OCI-LY3 (cell line): ENCODE measurements around the gene SYCE1.
"Not testable (repeated sequence)": the region's sequence is repeated elsewhere in the genome, so short reads cannot be mapped to it uniquely, and the experiment has no call there.

Experiments used
- H2AFZ ChIP-seq: fragments of 200-600, 300-600 bp; shearing (Covaris generic); 2 replicates; pipeline ENCODE4 v1.6.0; 2014; ENCODE audit warnings: antibody characterized with exemption, low read depth, low read length
- H3K27ac ChIP-seq: fragments of 200-600, 300-600 bp; sonication (generic); 2 replicates; pipeline ENCODE4 v1.5.1; 2014; ENCODE audit warnings: mild to moderate bottlenecking, low read length, moderate library complexity, mixed read lengths
- H3K27me3 ChIP-seq: fragments of 200-600, 300-600 bp; sonication (generic); 2 replicates; pipeline ENCODE4 v1.6.1; 2014; ENCODE audit warnings: low read depth, low read length, mixed read lengths
- H3K36me3 ChIP-seq: fragments of 200-600, 300-600 bp; sonication (generic); replicated peaks from 2 replicates; pipeline ENCODE3; 2014; ENCODE audit warnings: low read depth, low read length, mixed read lengths
- H3K4me1 ChIP-seq: fragments of 300-600, 200-600 bp; sonication (generic); 2 replicates; pipeline ENCODE4 v1.6.1; 2014; ENCODE audit warnings: low read length, mixed read lengths
- H3K4me2 ChIP-seq: fragments of 200-600, 300-600 bp; sonication (generic); 2 replicates; pipeline ENCODE4 v1.6.1; 2014; ENCODE audit warnings: low read length, mixed read lengths
- H3K4me3 ChIP-seq: fragments of 300-600, 200-600 bp; sonication (generic); 2 replicates; pipeline ENCODE4 v1.5.1; 2014; ENCODE audit warnings: antibody characterized with exemption, mild to moderate bottlenecking, low read length, moderate library complexity
- H3K79me2 ChIP-seq: fragments of 300-600, 200-600 bp; shearing (Covaris generic); 2 replicates; pipeline ENCODE4 v1.6.1; 2014; ENCODE audit warnings: mild to moderate bottlenecking, low read length, mixed read lengths
- H3K9ac ChIP-seq: fragments of 300-600, 200-600 bp; shearing (Covaris generic); 2 replicates; pipeline ENCODE4 v1.6.0; 2014; ENCODE audit warnings: mild to moderate bottlenecking, low read length, moderate library complexity
- H3K9me3 ChIP-seq: fragments of 200-600, 300-600 bp; shearing (Covaris generic); 2 replicates; pipeline ENCODE4 v1.6.1; 2014; ENCODE audit warnings: low read length, mixed read lengths; ENCODE audit not compliant: insufficient read depth
- H4K20me1 ChIP-seq: fragments of 200-600, 300-600 bp; sonication (generic); 2 replicates; pipeline ENCODE4 v1.6.1; 2016; ENCODE audit warnings: low read length, mixed read lengths; ENCODE audit not compliant: insufficient read depth
- CTCF ChIP-seq: fragments of 200-600, 300-600 bp; sonication (generic); IDR thresholded peaks from 2 replicates; pipeline ENCODE4 v1.5.1; 2014; ENCODE audit warnings: antibody characterized with exemption, low read length, low read depth
- EZH2phosphoT487 ChIP-seq: fragments of 200-600 bp; shearing (Covaris generic); IDR thresholded peaks from 2 replicates; pipeline ENCODE4 v1.6.1; 2018; ENCODE audit warnings: antibody characterized with exemption, mixed run types, low read depth

The SYCE1 gene

GRCh38 chr10:133590970-133591359 is 25.6 kb upstream of the SYCE1 start:
- no peak overlapping the region for H3K9ac ChIP-seq
- no peak overlapping the region for H3K4me3 ChIP-seq
- no peak overlapping the region for H2AFZ ChIP-seq
- H3K27me3 ChIP-seq: no peaks in the 10 kb centered on the region
- TF ChIP-seq EZH2phosphoT487 (no peak), CTCF (no peak)
- H3K9me3 ChIP-seq: no peaks in the 10 kb centered on the region
- H3K27ac ChIP-seq: no peak overlapping the region
- no peaks in the 10 kb centered on the region for H4K20me1 ChIP-seq
- no peak overlapping the region for H3K4me2 ChIP-seq
- no peaks in the 10 kb centered on the region for H3K36me3 ChIP-seq
- no peaks in the 10 kb centered on the region for H3K79me2 ChIP-seq
- no peaks in the 10 kb centered on the region for H3K4me1 ChIP-seq

GRCh38 chr10:133590226-133590969 is 25.0 kb upstream of the SYCE1 start:
- Histone ChIP-seq H3K79me2 (no peaks in the 10 kb centered on the region), H3K27me3 (no peaks in the 10 kb centered on the region), H2AFZ (no peak overlapping the region), H3K9me3 (no peaks in the 10 kb centered on the region), H3K4me1 (no peaks in the 10 kb centered on the region), H4K20me1 (no peaks in the 10 kb centered on the region), H3K36me3 (no peaks in the 10 kb centered on the region), H3K9ac (no peak overlapping the region), H3K4me2 (no peak overlapping the region), H3K27ac (no peak overlapping the region), H3K4me3 (no peak overlapping the region)
- TF ChIP-seq CTCF: no peak
- TF ChIP-seq EZH2phosphoT487: no peak

GRCh38 chr10:133577037-133577436 is 11.7 kb upstream of the SYCE1 start:
- not testable (repeated sequence) for H3K27me3 ChIP-seq

GRCh38 chr10:133573460-133573859 is 8.1 kb upstream of the SYCE1 start:
- not testable (repeated sequence) for H3K9me3 ChIP-seq, H3K27me3 ChIP-seq, H3K79me2 ChIP-seq, H3K4me2 ChIP-seq, H3K27ac ChIP-seq, H4K20me1 ChIP-seq, H3K36me3 ChIP-seq, H3K4me1 ChIP-seq, H3K9ac ChIP-seq, H2AFZ ChIP-seq, H3K4me3 ChIP-seq

More at GRCh38 chr10:133577037-133577436, 11.7 kb upstream of the SYCE1 start:
- H3K4me1 ChIP-seq, H3K36me3 ChIP-seq, H3K9me3 ChIP-seq, H3K4me2 ChIP-seq, H3K79me2 ChIP-seq, H3K27ac ChIP-seq, H4K20me1 ChIP-seq, H2AFZ ChIP-seq, H3K4me3 ChIP-seq, H3K9ac ChIP-seq: not testable (repeated sequence)

- not testable (repeated sequence) for H3K4me1 ChIP-seq, H2AFZ ChIP-seq, H3K4me3 ChIP-seq, H3K9ac ChIP-seq, H4K20me1 ChIP-seq, H3K4me2 ChIP-seq, H3K79me2 ChIP-seq, H3K27me3 ChIP-seq, H3K27ac ChIP-seq, H3K9me3 ChIP-seq, H3K36me3 ChIP-seq
Measured at GRCh38 chr10:133572055-133572454, 6.7 kb upstream of the SYCE1 start.

- not testable (repeated sequence) for H3K4me3 ChIP-seq, H3K9me3 ChIP-seq, H3K36me3 ChIP-seq, H3K27ac ChIP-seq, H4K20me1 ChIP-seq, H2AFZ ChIP-seq, H3K9ac ChIP-seq, H3K4me2 ChIP-seq, H3K4me1 ChIP-seq, H3K27me3 ChIP-seq, H3K79me2 ChIP-seq
Measured at GRCh38 chr10:133569801-133570200, 4.4 kb upstream of the SYCE1 start.

- not testable (repeated sequence) for H3K4me1 ChIP-seq, H3K9ac ChIP-seq, H3K79me2 ChIP-seq, H3K27ac ChIP-seq, H3K9me3 ChIP-seq, H3K27me3 ChIP-seq, H3K4me2 ChIP-seq, H4K20me1 ChIP-seq, H2AFZ ChIP-seq, H3K36me3 ChIP-seq, H3K4me3 ChIP-seq
Measured at GRCh38 chr10:133568831-133569527, 3.6 kb upstream of the SYCE1 start.
